Hepatic stellate cell (primary cell): ENCODE measurements around the gene GRIP1.

Source experiments
- DNase-seq: peaks from one replicate; pipeline ENCODE4 v3.0.0; 2011; ENCODE audit warnings: low spot score

The GRIP1 gene

GRCh38 chr12:66678338-66679275 is at the start of gene GRIP1:
Gene GRIP1 (minus strand): TSS chr12:66679076. CDS start chr12:66678904, 172 bp downstream.
- DNase-seq = no peak

- DNase-seq = no peak
Measured at GRCh38 chr12:66726556-66726955, 47.7 kb upstream of the GRIP1 start.

- no peak for DNase-seq
Measured at GRCh38 chr12:66725031-66725430, 46.2 kb upstream of the GRIP1 start.

- no peak for DNase-seq
Measured at GRCh38 chr12:66724616-66725015, 45.7 kb upstream of the GRIP1 start.

- DNase-seq = no peak
Measured at GRCh38 chr12:66724026-66724425, 45.1 kb upstream of the GRIP1 start.

- DNase-seq = no peak
Measured at GRCh38 chr12:66719862-66720261, 41.0 kb upstream of the GRIP1 start.

GRCh38 chr12:66717036-66717673 is 38.3 kb upstream of the GRIP1 start:
- DNase-seq = no peak

GRCh38 chr12:66716522-66716921 is 37.6 kb upstream of the GRIP1 start:
- DNase-seq = no peak

GRCh38 chr12:66714709-66715108 is 35.8 kb upstream of the GRIP1 start:
- no peak for DNase-seq

- no peak for DNase-seq
Measured at GRCh38 chr12:66713984-66714383, 35.1 kb upstream of the GRIP1 start.

- DNase-seq = no peak
Measured at GRCh38 chr12:66709893-66710292, 31.0 kb upstream of the GRIP1 start.

GRCh38 chr12:66709457-66709773 is 30.5 kb upstream of the GRIP1 start:
- no peak for DNase-seq

- no peak for DNase-seq
Measured at GRCh38 chr12:66708704-66709456, 30.0 kb upstream of the GRIP1 start.

- DNase-seq = no peak
Measured at GRCh38 chr12:66707002-66707697, 28.3 kb upstream of the GRIP1 start.

- no peak for DNase-seq
Measured at GRCh38 chr12:66699738-66700482, 21.0 kb upstream of the GRIP1 start.

GRCh38 chr12:66698558-66698957 is 19.7 kb upstream of the GRIP1 start:
- DNase-seq = no peak

GRCh38 chr12:66697404-66697803 is 18.5 kb upstream of the GRIP1 start:
- no peak for DNase-seq

GRCh38 chr12:66694666-66695613 is 16.1 kb upstream of the GRIP1 start:
- DNase-seq = no peak

GRCh38 chr12:66693901-66694513 is 15.1 kb upstream of the GRIP1 start:
- peak; percentile 11 for DNase-seq

GRCh38 chr12:66692986-66693385 is 14.1 kb upstream of the GRIP1 start:
- no peak for DNase-seq
